IPS-18c (cell line): ENCODE data around the gene OPA1.
A peak's percentile ranks its signal among the peaks of the same experiment; 100 is the strongest.

Experiments used
- H3K4me3 ChIP-seq: 2 replicates; pipeline ENCODE4 v1.7.0; 2013; ENCODE audit warnings: low read depth, mild to moderate bottlenecking, low read length, moderate library complexity; ENCODE audit not compliant: insufficient read depth
- H3K9me3 ChIP-seq: one replicate; pipeline ENCODE4 v1.6.1; 2013; ENCODE audit warnings: mild to moderate bottlenecking, low read length, moderate library complexity; ENCODE audit not compliant: control insufficient read depth, insufficient read depth

Gene OPA1, protein sequence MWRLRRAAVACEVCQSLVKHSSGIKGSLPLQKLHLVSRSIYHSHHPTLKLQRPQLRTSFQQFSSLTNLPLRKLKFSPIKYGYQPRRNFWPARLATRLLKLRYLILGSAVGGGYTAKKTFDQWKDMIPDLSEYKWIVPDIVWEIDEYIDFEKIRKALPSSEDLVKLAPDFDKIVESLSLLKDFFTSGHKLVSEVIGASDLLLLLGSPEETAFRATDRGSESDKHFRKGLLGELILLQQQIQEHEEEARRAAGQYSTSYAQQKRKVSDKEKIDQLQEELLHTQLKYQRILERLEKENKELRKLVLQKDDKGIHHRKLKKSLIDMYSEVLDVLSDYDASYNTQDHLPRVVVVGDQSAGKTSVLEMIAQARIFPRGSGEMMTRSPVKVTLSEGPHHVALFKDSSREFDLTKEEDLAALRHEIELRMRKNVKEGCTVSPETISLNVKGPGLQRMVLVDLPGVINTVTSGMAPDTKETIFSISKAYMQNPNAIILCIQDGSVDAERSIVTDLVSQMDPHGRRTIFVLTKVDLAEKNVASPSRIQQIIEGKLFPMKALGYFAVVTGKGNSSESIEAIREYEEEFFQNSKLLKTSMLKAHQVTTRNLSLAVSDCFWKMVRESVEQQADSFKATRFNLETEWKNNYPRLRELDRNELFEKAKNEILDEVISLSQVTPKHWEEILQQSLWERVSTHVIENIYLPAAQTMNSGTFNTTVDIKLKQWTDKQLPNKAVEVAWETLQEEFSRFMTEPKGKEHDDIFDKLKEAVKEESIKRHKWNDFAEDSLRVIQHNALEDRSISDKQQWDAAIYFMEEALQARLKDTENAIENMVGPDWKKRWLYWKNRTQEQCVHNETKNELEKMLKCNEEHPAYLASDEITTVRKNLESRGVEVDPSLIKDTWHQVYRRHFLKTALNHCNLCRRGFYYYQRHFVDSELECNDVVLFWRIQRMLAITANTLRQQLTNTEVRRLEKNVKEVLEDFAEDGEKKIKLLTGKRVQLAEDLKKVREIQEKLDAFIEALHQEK

DNA sequence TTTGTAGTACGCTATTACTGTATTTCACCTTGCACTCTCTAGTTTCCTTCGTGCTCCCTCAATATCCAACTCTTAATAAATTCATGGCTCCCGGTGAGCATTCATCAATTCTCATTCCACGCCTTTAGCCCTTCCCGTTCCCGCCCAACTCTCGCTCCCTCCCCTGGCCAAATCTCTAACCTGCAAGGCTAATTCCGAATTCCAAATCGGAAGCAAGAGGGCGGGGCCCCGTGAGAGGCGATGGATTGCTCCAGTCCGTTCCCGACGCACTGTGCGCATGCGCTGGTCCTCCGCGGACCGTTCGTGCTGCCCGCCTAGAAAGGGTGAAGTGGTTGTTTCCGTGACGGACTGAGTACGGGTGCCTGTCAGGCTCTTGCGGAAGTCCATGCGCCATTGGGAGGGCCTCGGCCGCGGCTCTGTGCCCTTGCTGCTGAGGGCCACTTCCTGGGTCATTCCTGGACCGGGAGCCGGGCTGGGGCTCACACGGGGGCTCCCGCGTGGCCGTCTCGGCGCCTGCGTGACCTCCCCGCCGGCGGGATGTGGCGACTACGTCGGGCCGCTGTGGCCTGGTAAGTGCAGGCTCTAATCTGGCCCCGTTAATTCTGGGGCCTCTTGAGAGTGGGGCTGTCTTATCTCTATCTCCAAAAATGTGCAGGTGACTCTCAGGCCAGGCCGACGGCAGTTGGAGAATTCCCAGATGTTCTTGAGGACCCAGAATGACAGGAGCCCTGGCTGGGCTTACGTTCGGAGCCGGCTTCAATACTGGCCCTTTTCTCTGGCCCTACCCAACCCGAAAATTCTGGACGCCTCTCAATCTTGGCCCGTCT lies at the start of gene OPA1:
TSS of gene OPA1 (plus strand) at position 368 of the 827 bp plus-strand sequence. CDS start at position 538, 170 bp downstream.
- Histone ChIP-seq H3K4me3 (peak within 1 kb of the TSS; percentile 79), H3K9me3 (no peaks in the 10 kb centered on the region)

DNA sequence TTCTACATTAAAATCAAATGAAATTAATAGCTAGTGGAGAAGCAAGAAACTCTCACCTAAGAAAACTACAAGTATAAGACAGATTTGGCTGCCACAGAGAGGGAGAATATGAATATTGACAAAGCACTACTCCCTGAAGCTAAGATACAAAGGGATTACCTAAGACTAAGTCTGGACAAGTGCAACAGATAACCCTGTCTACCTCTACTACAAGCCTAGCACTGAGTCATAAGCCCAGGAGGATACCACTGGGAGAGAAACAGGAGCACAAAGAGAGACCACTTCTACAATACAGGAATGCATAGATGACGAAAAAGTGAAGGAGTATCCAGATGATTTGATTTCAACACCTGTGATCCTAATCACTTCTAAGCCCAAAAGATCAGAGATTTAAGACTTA lies 48.7 kb upstream of the OPA1 start:
- Histone ChIP-seq H3K9me3 (no peaks in the 10 kb centered on the region), H3K4me3 (no peak overlapping the region)

DNA sequence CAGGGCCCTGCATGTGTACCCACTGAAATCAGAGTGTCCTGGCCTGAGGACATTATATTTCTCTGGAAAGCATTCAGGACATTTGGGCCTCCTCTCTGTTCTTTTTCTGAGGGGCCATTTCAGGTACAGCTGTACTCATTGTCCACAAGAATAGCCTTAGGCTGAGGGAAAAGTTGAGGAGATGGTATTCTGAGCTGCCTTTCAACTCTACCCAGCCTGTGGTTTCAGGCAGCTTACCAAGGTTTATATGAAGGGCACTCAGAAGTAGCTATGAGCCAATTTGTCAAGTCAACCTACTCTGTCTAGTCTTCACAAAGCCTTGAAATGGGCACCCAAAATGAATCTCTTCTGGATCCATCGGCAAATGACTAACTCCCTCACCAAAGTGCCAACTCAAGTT lies 47.7 kb upstream of the OPA1 start:
- no peaks in the 10 kb centered on the region for H3K9me3 ChIP-seq
- no peak overlapping the region for H3K4me3 ChIP-seq

DNA sequence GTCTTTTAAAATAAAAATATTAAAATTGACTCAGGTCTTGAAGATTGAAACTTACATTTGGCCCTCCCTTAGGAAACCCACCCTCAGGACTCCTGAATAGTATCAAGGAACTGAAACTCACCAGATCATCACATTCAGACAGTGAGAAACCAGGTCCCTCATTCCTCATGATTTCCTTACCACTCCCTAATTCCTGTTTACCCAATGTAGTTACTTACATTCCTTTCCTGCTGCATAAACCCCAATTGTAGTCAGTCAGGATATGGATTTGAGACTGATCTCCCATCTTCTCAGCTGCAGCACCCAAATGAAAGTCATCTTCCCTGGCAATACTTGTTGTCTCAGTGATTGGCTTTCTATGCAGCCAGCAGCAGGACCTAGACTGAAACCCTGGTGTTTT lies 46.9 kb upstream of the OPA1 start:
- no peak overlapping the region for H3K4me3 ChIP-seq
- no peaks in the 10 kb centered on the region for H3K9me3 ChIP-seq

DNA sequence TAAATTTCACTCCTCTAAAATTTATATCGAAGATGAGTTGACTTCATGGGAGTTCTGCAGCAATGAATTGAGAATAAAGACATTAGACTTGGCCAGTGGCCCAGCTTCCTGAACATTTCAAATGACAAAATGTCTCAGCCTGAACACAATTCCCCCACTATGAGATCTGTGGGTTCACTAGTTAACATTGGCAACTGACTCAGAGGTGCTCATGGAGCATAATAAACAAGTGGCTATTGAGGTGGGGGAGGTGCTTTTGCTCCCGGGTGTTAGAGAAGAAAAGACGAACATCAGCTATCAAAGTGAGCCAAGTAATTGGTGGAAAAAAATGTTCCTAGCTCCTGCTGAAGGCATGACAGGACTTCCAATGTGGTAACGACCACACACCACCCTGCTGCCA lies 44.6 kb upstream of the OPA1 start:
- no peaks in the 10 kb centered on the region for H3K9me3 ChIP-seq

DNA sequence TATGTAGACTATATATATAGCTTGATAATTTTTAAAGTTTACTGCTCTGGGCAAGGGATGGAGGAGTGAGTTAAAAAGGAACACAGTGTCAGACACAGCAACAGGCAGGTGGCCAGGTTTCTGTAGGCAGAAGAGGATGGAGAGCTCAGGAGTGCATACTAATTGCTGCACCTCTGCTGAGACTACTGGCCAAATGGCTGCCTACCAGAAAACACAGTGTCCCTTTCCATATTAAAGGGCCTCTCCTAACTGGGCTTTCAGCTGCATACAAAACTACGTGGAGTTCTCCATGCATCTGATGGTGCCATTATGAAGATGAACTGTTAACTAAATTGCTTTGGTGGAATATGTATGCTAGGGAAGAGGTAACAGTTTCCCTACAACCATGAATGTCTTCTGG lies 40.1 kb upstream of the OPA1 start:
- Histone ChIP-seq H3K9me3 (no peaks in the 10 kb centered on the region), H3K4me3 (no peak overlapping the region)

More for the DNA sequence above, 44.6 kb upstream of the OPA1 start:
- H3K4me3 ChIP-seq = no peak overlapping the region

DNA sequence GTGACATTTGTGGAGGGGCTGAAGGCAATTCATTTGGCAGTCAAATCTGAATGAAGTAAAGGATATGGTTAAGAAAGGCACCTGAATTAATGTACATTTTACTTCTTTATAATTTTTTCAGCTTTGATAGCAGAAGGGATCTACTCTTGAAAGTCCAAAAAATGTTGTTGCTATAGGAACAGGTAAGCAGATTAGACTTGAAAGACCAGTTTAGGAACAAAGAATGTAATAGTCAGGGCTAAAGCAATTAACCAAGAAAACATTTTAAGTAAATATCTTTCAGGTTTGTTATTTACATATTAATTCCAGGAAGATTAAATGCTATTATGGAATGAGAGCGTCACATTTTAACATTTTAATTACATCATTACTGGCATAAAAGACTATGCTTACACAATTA lies 39.4 kb upstream of the OPA1 start:
- H3K9me3 ChIP-seq = no peaks in the 10 kb centered on the region
- no peak overlapping the region for H3K4me3 ChIP-seq

DNA sequence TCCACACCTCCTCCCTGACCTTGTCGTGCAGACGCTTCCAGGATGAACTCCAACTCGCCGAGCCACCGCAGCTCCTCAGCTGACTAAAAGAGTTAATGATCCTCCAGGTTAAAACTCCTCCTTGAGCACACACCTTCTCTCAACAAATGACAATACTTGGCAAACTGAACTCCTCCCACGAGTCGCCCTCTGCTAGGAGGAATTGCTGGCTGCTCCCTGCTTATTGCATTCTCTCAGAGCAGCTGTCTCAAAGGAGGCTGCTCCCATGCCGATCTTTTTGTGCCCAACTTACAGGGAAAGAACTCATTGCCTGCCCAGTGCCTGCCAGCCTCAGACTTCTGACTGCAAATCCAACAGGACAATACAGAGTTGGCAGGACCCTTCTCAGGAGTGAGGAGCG lies 38.2 kb upstream of the OPA1 start, which contains the start of gene ATP13A4:
TSS of gene ATP13A4 (minus strand) at position 85 of the 400 bp plus-strand sequence. CDS start 96 bp downstream, outside the sequence.
- H3K4me3 ChIP-seq = no peak within 1 kb of the TSS

DNA sequence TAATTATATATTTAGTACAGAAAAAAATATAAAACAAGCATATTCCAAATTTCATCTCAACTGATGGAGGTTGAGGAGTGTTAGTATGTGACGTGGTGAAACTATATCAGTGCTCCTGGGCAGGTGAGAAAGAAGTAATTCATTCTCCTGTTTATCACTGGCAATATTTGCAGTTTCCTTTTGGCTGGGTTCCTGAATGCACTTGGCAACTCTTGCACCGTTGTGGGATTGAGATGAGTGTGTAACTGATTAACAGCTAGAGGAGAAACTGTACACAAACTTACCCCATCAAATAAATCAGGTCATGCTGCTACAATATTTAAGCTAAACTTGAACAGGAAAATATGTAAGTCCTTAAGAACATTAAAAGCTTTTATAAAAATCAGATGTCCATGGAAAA lies 36.2 kb upstream of the OPA1 start:
- no peak overlapping the region for H3K4me3 ChIP-seq

More for the DNA sequence above, 38.2 kb upstream of the OPA1 start, which contains the start of gene ATP13A4:
- no peaks in the 10 kb centered on the region for H3K9me3 ChIP-seq

DNA sequence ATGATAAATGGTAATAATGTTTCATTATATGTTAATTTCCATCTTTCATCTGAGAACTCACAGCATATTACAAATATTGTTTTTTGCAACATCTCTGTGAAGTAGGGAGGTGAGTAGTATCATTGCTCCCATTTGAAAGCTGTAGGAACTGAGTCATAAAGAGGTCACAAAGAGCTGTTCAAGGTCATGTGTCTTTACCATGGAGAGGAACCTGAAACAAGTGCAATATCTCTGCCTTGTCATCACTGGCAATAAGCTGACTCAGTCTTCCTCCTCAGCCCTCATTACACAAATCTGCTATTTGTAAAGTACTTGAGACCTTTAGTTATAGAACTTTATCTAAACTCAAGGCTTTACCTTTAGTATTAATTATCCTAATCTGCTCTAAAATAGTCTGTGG lies 33.9 kb upstream of the OPA1 start:
- Histone ChIP-seq H3K9me3 (no peaks in the 10 kb centered on the region), H3K4me3 (no peak overlapping the region)

More for the DNA sequence above, 36.2 kb upstream of the OPA1 start:
- H3K9me3 ChIP-seq = no peaks in the 10 kb centered on the region

DNA sequence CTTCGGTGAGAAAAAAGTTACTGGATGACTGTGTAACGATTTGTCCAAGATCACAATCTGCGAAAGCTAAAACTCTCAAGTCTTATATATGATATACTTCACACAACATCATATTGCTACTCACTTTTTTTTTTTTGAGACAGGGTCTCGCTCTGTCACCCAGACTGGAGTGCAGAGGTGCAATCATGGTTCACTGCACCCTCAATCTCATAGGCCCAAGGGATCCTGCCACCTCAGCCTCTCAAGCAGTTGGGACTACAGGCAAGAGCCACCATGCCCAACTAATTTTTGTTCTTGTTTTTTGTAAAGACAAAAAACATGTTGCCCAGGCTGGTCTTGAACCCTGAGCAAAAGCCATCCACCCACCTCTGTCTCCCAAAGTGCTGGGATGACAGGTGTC lies 32.9 kb upstream of the OPA1 start:
- no peaks in the 10 kb centered on the region for H3K9me3 ChIP-seq
- no peak overlapping the region for H3K4me3 ChIP-seq

DNA sequence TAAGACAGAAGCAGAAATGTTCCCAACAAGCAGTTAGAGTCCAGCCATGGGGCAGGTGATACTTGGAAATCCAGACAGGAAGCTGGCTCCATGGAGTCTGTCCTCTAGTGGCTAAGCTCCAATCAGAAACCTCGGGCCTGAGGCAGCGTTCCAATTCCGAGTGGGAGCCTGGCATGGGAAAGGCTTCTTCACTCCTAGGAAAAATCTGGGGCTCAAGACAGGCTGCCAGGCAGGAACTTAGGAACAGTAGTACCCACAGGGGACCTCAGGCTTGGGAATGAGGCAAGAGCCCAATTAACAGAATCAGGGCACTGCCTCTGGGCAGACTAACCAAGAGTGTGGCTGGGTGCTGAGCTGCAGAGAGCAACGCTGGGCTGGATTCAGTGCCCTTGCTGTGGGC lies 32.1 kb upstream of the OPA1 start:
- no peak overlapping the region for H3K4me3 ChIP-seq

DNA sequence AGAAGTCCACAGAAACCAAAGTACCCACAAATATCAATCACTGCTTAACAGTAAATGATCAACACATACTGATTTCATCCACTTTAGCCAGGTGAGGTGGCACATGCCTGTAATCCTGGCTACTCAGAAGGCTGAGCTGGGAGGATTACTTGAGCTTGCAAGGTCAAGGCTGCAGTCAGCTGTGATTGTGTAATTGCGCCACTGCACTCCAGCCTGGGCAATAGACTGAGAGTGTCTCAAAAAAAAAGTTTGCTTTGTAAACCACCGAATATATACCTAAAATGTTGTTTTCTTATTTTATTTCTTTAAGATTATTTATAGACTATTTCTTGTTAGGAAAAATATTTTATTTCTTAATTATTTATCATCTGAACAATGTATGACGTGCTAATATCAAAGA lies 29.6 kb upstream of the OPA1 start:
- H3K9me3 ChIP-seq = no peaks in the 10 kb centered on the region
- no peak overlapping the region for H3K4me3 ChIP-seq

More for the DNA sequence above, 32.1 kb upstream of the OPA1 start:
- H3K9me3 ChIP-seq = no peaks in the 10 kb centered on the region

DNA sequence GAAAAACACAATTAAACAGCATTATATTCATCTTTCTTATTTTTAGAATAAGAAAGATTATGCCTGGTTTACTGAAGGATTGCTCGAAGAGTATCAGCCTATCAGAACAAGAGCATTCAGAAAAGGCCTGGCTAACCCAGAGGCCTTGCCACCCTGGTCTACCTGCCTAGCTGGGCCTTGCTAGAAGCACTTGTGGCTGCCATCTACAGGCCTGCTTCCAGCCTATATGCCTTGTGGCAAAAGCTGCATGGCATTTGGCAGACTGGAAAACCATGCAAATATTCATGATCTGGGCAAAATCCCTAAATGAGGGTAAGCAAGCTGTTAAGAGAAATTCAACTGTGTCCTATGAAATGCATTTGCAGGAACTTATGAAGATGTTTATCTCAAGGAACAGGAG lies 29.0 kb upstream of the OPA1 start:
- no peak overlapping the region for H3K4me3 ChIP-seq

DNA sequence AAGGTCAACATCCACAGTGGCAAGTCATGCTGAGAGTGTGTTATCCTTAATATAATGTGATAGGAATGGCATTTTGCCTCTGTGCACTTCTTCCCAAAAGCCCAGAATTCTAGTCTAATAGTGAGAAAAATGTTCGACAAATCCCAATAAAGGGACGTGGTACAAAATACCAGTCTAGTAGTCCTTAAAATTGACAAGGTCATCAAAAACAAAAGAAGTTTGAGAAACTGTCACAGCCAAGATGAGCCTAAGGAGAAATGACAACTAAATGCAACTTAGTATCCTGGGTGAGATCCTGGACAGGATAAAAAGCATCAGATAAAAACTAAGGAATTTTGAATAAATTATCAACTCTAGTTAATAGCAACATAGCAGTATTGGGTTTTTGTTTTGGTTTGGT lies 23.9 kb upstream of the OPA1 start:
- no peak overlapping the region for H3K4me3 ChIP-seq
- no peaks in the 10 kb centered on the region for H3K9me3 ChIP-seq

More for the DNA sequence above, 29.0 kb upstream of the OPA1 start:
- no peaks in the 10 kb centered on the region for H3K9me3 ChIP-seq

DNA sequence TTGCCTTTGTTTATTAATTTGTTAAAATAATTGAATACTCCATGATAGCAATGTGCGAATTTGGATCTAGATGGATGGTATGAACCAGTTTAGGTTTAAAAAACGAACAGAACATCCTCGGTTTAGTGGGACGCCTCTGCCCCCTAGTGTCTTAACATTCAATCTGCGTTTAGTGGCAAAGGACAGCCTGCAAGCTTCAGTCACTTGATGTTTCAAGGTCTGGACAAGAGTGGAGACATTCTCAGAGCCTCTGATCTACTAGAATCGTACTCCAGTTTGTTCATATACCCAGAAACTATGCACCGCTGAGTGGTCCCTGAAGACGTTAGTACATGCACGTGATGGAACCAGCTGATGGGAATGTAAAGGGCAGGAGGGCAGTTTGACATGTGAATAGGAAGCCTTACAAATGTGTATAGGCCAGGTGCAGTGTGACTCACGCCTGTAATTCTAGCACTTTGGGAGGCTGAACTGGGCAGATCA lies 20.5 kb upstream of the OPA1 start:
- Histone ChIP-seq H3K4me3 (no peak overlapping the region), H3K9me3 (no peaks in the 10 kb centered on the region)
